Ureter (tissue), 1 donor: ENCODE results near the gene ERC1. TPM values are rescaled to one million over a fixed set of nuclear protein-coding genes. Genes with fewer than 3 reads are reported as not detected.

Experiments used
- DNase-seq: peaks from one replicate; pipeline ENCODE4 v3.0.0-alpha.2; 2020; ENCODE audit warnings: low spot score
- total RNA-seq: library from RNA; stranded (reverse); gene quantifications from one replicate; pipeline ENCODE4 v1.2.4, GENCODE V29; 2023
- donor health status: DM: yes; HTN: yes; CAD: no.

ERC1 gene
- total RNA-seq, 1 donor from 2014 or later: 99.2 TPM

DNA sequence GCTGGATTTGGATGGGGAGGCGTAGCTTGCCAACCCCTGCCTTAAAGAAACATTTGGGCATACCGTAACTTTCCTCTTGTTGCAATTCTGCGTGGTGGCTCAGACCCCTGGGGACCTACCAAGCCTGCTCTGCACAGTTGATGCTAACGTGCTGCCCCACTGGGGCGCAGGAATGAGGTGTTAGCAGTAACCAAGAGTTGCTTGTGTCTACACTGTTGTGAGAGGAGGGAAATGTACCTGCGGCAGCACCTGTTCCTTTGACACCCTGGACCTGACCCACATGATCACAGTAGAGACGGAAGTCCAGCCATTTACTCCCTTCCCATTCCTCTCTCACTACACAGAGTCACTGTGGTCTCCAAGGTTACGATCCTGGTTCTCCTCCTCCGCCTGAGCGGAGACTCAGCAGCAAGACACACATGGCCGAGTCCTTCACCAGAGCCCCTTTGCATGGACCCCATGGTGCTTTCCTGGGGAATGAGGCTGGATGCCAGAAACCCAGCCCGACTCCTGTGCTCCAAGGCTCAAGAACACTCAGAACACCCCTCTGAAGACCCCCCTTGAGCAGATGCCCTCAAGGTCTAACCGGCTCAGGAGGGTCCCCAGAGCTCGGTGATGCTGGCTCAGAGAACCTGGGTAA lies 518.5 kb downstream of the ERC1 start:
- DNase-seq: no peak

DNA sequence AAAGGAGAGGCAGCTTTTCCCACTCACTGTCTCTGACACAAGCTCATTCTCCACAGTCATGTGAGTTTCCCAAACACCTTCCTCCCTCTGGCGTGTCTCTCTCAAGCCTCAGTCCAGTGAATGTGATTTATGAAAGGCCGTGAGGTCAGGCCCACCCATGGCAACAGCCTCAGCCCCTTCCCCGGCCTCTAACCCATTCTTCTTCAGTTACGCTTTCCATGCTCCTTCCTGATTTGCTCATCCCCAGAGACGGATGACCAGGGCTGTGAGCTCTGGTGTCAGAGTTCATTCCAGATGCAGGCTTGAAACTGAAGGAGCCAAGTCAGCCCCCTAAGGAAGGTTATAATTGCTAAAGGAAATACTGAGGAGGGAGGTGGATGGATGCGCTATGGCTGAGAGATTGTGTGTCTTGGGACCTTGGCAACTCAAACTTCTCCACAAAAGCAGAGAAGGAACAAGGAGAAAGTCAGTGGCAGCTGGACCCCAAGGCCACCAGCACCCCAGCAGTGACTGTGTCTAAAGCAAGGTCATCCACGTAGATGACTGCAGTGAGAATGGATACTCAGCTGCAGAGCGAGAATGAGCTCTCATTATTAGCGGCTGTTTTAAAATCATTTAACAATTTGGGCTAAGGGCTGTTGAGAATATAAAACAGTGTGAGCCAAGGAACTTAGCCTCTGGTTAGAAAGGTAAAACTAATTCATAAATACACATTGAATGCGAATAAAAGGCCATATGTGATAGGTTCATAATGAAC lies 519.2 kb downstream of the ERC1 start:
- no peak for DNase-seq

DNA sequence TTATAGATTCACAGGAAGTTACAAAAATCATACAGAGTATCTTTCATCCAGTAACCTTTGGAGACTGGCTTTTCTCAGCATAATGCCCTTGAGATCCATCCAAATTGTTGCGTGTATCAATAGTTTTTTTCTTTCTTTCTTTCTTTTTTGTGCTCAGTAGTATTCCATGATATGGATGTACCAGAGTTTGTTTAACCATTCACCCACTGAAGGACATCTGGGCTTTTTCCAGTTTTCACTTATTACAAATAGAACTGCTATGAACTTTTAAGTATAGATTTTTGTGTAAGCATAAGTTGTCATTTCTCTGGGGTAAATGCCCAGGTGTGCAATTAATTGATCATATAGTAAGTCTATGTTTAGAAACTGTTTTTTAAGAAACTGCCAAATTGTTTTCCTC lies 524.0 kb downstream of the ERC1 start:
- DNase-seq: no peak

DNA sequence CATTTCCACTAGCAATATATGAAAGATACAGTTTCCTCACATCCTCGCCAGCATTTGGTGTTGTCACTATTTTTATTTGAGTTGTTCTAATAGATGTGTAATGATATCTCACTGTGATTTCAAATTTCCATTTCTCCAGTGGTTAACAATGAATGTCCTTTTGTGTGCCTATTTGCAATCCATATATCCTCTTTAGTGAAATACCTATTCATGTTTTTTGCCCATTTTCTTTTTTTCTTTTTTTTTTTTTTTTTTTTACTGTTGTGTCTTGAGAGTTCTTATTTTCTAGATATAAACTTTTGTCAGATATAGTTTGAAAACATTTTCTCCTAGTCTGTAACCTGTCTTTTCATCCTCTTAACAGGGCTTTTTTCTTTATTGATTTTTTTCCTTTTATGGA lies 524.4 kb downstream of the ERC1 start:
- no peak for DNase-seq

DNA sequence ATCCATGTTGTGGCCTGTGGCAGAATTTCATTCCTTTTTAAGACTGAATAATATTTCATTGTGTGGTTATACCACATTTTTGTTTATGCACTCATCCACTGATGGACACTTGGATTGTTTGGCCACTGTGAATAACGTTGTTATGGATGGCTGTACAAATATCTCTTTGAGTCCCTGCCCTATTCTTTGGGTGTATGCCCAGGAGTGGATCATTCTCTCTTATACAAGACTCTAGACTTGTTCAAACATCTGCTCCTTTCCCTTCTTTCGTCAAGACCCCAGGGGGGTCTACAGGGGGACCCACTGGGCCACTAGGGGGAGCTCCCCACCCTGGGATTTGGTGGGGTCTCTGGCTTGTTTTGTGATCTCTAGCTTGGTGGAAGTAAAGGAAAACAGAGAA lies 526.0 kb downstream of the ERC1 start:
- no peak for DNase-seq

DNA sequence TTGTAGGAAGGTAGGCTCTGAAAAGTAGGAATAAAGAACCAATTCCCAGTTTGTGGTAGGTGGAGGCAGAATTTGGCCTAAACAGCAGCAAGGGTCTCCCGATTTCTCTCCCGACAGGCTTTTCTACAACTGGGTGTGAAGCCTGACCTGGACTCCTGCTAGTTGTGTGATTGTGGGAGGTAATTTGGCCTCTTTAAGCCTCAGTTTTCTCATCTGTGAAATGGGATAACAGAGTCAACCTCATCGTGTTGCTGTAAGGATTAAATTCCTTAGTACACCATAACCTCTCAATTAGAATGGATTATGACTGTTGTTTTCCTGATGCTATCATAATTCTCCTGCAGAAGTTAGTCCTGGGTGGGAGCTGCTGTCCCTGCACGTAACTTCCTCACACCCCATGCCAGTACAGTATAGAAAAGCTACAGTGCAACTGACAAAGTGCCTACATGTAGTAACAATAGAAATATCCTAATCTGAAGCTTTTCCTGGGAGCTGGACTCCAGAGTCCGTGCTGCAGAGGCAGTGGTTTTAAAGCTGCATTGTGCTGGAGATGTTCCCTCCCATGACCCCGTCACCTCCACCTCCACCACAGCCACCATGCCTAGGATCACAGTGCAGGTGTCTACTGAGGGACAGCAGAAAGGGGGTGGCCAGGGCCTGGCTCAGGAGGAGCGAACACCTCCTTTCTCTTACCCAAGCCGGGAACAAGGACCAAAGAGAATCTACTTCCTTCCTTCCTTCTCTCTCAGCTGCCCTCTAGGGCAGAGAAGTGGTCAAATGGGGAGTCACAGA lies 526.9 kb downstream of the ERC1 start:
- no peak for DNase-seq

DNA sequence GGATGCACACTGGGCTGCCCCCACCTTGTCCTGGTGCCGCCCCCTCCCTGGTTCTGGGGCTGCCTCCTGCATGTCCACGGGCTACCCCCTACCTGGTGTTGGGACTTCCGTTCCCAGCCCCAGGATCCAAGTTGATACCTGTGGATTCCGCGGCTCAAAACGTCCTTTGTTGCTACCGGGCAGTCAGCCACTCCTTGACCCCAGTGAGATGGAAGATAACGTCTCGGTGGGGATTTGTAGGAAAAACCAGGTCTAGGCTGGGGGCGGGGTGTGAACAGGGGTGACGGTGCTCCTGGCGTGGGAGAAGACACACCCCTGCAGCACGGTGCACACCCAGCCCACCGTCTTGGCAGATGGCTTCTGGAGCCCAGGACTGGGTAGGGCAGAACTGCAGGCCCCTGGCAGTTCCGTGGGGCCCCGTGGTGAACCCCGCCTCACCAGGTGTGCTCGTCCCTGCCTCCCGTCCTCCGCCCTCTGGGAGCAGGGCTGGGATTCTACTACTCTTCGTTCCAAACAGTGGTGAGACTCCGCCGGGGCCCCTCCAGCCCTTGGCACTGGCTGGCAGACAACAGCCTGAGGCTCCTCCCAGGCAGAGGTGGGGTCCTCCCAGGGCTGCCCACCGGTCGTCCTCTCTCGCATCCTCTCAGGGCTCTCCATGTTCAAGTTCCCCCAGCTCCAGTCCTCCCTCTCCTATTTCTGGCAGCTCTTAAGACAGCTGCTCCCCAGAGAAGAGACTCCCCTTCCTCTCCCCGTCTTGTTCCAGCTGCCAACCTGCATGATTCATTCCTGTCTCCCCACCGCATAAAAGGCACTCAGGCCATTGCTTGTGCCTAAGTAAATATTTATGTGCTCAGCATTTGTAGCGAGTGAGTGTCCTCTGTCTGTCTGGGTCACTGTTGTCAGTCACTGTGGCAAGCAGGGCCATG lies 527.8 kb downstream of the ERC1 start:
- no peak for DNase-seq

DNA sequence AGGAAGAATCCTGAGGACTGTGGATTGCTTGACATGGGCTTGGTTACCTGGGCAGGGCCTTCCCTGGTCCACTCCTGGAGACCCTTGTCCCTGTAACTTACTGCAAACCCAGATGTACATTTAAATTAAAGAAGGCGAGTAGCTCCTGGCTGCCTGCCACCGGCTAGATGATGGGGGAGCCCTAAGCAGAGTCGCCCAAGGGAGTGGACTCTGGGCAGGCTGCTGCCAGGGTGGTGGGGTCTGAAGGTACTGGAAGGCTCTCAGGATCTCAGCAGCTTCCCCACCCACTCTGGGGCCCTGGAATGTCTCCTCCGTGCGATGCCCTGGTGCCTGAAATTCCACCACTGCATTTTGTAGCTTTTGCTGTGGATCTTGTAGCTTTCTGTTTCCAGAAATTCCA lies 528.6 kb downstream of the ERC1 start:
- DNase-seq: no peak

DNA sequence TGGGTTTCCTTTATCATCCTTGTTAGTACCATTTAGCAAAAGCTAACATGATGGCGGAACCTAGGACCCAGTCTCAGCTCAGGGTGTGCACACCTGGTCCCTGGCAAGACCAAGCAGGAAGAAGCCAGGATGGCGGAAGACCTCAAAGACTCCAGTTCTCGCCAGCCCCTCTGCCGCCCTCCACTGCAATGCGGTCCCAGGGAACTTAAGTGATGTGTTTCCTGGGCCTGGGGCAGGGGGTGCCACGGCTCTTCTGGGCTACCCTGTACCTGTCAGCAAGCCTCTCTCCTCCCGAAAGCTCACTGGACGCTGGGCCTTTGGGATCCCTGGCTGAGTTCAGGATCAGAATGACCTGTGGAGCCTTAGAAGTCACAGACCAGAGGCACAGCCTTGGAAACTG lies 532.0 kb downstream of the ERC1 start:
- DNase-seq: no peak

DNA sequence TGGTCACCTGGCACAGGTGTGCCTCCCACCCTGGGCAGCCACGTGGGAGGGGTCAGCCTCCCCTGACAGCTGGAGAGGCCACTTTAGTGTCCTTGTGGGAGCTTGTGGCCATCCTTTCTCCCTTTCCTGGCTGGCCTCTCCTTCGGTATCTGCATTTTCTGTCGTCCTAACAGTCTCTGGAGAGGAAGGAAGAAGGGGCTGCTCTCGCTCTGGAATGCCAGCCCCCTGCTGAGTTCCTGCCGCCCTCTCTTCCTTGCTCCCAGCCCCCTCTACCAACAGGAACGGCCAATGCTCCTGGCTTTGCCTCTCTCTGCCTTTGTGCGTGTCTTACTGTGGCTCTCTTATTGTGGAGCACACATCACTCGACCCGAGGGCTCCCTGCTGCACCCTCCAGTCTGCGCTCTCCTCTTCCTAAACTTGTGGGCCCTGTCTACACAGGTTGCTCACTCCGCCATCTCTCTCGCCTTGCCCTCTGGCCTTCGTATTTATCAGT lies 532.6 kb downstream of the ERC1 start:
- no peak for DNase-seq

DNA sequence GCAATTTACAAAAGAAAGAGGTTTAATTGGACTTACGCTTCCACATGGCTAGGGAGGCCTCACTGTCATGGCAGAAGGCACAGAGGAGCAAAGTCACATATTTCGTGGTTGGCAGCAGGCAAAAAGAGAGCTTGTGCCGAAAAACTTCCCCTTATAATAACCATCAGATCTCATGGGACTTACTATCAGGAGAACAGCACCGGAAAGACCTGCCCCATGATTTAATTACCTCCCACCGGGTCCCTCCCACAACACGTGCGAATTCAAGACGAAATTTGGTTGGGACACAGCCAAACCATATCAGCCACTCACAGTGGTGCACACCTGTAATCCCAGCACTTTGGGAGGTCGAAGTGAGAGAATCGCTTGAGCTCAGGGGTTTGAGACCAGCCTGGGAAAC lies 534.8 kb downstream of the ERC1 start:
- DNase-seq: no peak

DNA sequence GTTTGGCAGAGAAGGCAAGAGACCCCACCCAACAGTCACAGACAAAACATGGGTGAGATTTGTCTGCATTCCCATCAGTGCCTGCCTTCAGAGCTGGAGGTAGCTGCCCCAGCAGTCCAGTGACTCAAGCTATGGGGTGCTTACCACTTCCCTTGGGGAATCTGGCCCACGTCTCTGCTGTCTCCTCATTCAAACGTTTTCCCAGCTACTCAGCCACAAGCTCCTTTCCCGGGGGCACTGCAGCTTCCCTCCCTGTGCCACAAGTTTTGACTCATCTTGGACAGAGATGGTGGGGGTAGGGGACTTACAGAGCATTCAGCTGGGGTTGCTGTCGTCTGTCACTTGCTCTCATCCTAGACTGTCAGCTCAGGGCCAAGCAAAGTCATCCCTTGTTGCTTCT lies 536.8 kb downstream of the ERC1 start:
- no peak for DNase-seq

DNA sequence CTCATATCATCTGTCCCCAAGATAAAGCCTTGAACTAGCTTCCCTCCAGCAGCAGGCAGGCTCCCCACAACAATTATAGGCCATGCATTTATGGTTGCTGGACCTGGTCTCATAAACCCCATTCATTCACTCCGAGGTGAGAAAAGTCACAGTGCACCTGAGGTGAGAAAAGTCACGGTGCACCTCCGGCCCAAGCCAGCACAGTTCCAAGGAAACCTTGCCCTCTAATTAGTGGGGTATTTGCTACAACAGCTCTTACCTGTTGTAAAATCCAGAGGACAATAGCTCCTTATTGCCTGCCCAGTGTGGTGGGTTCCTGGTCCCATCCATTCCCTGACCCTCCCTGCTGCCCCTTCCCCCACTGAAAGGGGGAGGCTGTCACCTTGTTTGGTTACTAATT lies 537.8 kb downstream of the ERC1 start:
- no peak for DNase-seq

DNA sequence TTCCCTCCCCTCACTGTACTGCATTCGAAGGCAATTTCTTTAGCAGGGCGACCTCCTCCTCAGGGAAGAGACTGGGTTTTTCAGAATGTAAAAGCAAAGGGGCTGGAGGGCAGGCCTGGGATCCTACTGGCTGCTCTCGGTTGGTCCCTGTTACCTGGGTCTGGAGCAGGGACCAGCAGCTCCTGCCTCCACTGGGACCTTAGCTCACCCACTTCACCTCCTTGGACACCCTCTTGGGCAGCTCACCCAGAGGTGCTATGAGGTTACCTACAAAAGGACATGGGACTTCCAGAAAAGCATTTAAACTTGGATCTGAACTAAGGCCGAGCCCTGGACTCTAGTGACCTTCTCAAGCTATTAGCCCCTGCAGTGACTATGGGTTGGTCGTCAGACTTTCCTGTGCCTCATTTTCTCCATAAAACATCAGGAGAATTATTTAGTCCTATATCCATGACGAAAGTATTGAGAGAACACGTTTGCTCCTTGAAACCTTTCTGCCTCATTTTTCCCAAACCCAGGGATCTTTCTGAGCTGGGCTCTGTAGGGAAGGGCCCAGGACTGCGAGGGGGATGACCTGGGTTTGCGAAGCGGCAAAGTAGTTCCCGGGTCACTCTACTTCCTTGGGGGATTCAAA lies 538.3 kb downstream of the ERC1 start:
- DNase-seq: no peak

DNA sequence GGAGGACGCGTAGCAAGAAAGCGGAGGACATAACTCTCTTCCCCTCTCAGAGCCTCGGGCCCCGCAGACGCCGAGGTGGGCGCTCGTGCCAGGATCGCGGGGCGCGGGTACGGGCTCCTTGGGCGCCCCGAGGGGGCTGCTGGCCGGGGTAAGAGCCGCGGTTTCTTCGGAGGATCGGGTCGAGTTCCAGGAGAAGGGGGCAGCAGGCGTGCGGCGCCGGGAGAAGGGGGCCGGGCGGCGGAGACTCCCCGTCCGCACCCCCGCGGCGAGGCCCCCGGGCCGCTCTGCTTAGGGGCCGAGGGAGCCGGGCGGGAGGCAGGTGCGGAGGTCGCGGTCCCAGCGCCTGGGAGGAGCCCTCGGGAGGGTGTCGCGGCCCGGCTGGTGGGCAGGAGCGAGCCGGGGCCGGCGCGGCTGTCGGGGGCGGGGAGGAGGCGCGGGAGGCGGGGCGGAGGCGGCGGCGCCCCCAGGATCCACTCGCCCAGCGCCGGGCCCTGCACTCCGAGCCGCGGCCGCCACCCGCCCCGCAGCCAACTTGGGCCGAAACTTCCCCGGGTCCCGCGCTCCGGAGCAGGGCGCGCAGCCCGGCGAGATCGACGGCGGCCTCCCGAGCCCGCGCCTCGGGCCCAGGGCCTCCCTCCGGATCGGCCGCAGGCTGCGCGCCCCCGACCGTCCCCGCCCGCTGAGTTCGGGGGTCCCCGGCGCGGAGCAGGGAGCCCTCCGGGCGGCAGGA lies 539.0 kb downstream of the ERC1 start:
- no peak for DNase-seq

DNA sequence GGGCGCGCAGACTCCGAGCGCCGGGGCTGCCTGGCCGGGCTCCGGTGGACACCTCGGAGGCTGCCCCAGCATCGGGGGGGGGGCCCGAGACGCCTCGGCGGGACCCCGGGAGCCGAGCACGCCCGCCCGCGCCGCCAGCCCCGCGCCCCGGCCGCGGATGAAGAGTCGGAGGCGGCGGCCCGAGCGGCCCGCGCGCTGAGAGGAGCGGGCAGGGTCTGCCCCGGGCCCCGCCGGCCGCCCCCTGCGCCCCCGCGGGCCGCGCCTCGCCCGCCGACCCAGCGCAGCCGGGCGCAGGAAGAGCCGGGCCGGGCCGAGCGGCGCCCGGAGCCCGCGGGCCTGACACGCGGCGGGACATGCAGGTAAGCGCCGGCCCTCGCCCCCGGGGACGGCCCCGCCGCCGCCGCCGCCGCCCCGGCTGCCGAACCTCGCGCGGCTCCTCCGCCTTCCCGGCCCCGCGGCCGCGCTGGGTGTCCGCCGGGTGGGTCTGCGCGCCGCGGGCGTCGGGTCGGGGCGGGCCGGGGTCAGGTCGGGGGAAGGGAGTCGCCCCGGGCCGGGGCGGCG lies 539.6 kb downstream of the ERC1 start:
- no peak for DNase-seq

DNA sequence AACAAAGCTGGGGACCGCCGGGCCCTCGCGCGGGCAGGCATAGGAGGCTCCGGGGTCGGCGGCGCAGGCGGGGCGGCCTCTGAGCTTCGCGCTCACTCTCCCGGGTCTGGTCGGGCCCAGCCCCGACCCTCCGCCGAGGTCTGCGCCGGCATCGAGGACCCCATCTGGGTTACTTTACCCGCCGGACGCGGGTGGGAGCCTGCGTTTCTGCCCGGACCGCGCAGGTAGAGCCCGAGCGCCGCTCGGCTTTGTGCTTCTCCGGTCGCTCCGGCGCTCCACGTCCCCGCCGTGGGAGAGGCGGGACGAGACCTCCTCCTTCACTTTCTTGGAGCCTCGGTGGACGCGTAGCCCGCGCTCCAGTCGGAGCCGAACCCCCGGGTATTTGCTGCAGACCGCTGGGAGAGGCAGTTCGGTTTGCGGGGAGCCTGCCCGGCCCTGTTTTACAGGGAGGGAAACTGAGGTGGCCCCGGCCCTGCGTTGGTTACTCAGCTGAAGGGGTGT lies 540.2 kb downstream of the ERC1 start:
- DNase-seq: no peak

DNA sequence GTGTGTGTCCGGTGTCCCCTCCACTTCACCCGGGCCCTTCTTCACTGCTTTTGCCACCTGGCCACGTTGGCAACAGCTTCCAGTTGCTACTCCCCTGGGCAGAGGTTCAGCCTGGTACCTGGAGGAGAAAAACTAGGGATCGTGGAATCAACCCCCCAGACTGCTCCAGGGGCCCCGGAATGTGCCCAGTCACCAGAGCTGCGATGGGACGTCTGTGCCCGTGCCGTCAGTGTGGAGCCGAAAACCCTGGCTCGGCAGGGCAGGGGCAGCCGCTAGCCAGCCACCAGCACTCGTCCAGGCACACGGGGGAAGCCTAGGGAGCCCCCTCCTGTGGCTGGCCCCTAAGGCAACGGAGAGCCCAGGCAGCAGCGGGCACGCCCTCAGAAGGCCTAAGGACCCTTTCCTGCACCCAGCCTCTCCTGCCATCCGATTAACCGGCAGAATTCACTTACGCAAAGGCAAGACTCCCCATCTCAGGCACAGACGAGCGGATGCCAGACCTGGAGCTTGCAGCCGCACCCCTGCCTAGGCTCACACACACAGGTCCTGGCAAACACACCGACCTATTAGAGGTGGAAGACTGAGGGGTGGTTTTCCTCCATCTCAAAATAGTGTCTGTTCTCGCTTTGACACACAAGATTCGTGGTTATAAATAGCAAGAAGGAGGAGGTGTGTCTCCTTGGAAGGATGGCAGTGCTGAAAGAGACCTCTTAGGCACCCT lies 540.8 kb downstream of the ERC1 start:
- no peak for DNase-seq
